Suppressor macrophage treated with lipopolysaccharide for 4 hours (primary cell): ENCODE results near the gene BMP7.
A peak's percentile ranks its signal among the peaks of the same experiment; 100 is the strongest.
"Not testable (repeated sequence)": the region's sequence is repeated elsewhere in the genome, so short reads cannot be mapped to it uniquely, and the experiment has no call there.

Experiments used
- DNase-seq: peaks from one replicate; pipeline ENCODE4 v3.0.0-alpha.2; 2020

Gene BMP7

DNA sequence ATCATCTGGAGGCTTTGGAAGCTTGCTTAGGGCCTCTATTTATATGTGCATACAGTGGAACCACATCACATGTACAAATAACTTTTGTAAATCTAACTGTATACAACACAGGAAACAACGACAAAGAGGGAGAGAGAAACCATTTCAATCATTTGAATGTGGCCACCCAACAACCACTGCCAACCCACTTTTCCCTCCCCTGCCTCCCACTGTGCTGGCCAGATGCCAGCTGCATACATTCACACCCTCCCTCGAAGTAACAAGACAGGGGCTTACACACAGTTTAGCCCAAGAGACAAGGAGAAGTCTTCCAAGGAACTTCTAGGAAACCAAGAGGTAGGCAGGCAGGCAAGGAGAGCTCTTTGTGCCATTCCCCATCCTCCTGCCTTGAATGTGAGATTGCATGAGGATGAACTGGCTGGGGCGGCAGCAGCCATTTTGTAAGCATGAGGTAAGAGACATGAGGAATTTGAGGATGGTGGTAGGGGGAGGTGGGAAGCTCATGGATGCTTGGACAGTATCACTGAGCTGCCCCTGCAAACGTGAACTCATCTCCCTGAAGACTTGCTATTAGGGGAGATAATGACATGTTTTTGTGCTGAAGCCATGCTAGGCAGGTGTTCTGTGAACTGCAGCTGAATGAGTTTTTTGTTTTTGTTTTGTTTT is 18.2 kb downstream of the BMP7 start:
- DNase-seq, result no peak

DNA sequence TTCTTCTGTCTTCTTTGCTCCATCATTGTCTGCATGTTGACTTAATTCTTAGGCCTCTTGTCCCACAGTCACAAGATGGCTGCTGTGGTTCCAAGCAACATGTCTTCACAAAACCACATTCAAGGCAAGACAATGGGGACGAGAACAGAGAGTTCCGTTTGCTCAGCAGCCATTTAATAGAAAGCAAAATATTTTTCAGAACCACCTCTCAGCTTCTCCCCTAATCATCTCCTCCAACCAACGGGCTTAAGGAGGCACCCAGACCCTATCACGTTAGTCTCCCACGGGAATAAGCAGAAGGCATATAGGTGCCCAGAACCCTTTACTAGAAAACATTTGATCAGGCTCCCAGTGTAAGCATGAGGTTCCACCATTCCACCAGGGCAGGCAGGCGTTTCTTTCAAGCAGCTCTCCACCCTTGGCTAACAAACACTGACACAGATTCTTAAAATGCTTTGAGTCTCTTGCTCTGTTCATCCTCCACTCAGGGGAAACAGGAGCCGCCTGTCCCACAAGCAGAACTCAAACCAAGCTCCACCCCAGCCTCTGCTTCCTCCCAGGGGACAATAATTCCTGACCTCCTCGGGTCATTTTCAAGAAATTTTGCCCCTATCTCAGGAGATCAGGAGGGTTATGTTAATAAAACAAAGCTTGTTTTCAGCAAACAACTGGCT is 19.0 kb downstream of the BMP7 start:
- DNase-seq, result no peak

DNA sequence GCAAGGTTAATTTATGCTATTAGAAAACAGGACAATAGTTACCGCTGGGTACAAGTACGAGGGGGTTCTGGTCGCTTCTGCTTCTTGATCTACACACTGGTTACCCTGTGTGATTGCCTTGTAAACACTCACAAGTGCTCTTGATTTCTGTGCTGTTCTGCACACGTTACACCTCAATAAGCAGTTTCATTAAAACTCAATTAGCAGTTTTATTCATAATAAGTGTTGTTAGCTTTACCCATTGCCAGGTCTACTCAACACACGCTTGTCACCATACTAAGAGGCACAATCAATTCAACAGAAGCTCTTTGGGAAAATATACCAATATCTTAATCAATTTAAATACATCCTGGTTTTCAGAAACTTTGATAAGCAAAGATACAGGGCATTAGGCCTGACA is 20.4 kb downstream of the BMP7 start:
- no peak for DNase-seq

DNA sequence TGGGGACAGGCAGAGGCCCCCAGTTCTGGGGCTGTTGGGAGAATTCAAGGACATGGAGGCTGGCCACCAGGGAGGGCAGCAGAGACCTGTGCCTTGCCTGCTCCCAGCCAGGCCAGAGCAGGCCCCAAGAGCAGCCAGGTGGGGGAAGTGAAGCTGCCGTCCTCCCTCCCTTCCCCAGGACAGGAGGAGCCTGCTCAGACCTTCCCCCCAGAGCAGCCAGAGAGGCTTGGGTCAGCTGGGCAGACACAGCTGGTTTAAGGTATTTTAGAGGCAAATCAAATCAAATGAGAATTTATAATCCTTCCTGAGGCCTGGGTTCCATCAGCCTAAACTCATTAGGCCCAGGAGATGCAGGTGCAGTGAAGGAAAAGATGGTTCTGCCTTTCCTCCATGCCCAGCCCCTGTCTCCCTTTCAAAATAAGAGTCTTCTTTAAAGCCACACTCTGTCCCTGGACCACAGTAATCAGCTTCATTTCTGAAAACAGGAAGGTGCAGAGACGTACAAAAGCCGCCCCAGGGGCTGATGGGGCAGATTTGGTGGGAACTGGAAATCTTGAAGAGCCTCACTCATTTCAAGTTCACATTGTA is 21.7 kb downstream of the BMP7 start:
- no peak for DNase-seq

DNA sequence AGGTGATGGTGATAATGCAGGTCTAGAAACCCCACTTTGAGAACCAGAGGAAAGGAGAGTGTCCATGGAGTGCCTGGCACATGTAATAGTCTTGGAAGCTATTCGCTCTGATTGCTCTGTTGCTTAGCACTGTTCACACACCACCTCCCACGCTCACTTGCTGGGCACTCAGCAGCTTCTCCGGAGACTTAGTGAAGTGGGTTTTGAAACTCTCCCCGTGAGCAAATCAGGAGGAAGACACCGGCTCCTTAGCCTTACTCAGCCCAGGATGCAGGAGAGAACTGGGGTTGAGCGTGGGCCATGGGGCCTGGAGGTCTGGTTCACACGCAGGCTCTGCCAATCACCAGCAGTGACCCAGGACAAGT is 22.2 kb downstream of the BMP7 start:
- DNase-seq, result no peak

DNA sequence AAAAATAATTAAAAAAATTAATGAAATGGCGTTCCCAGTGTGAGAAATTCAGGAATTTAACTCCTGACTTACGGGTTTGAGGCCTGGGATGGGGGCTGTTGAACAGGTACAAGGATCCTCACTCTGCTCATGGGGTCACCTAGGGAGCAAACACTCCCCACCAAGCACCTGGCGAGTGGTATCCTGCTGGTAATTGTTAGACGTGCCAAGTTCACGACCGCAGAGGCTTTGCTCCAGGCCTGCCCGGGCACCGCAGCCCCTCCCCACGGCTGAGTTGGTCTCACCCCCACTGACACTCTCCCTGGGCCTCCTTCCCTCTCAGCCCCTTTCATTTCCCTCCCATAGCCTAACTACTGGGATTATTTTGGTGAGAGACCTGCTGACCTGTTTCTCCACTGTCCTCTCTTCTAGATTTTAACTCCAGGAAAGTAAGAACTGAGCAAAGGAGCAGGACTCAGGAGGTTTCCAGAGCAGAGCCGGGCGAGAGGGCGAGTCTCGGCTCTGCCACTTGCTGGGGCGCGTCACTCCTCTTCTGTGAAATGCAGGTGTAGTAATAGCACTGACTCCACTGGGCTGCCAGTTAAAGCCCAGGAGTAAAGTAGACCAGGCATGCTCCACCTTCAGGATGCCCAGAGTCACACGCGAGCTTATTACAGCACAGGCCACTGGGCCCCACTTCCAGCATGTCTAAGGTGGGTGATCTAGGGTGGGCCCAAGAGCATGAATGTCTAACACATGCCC is 22.8 kb downstream of the BMP7 start:
- no peak for DNase-seq

DNA sequence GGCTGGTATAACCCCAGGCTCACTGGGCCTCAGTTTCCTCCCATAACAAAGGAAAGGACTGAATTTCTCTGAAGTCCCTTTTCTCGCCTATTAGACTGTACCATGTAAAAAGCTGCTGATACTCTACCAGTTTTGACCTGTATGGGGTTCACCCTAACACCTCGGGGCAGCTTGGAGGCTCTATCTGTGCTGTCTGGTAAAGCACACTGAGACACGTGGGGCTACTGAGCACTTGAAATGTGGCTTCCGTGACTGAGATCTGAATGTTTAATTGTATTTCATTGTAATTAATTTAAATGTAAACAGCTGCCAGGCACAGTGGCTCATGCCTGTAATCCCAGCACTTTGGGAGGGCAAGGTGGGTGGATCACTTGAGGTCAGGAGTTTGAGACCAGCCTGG is 24.0 kb downstream of the BMP7 start:
- no peak for DNase-seq

DNA sequence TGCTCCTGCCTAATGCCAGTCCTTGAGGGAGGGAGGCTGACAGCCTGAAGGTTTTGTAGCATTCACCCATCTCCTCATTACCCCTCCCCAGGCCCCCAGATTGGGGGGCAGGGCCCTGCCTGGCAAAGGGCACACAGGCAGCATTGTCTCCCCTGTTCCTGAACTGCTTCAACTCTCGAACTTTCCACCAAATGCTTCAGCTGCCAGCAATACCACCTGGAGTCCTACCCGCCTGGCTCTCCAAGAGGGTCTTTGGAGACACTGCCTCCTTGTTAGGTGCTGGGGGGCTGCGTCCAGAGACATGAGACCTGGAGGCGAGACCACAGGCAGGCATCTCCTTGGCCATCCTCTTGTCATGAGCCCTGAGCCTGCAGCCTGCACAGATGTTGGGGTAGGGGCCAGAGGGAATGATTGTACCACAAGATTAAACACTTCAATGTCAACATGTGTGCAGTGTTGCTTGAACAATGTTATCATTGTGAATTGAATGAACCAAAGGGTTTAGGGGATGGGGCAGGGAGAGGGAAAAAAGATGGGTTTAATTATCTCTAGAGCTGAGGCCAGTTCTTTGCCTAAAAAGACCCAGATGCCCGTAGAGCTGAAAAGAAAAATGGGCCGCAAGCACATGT is 25.0 kb downstream of the BMP7 start:
- DNase-seq, result no peak

DNA sequence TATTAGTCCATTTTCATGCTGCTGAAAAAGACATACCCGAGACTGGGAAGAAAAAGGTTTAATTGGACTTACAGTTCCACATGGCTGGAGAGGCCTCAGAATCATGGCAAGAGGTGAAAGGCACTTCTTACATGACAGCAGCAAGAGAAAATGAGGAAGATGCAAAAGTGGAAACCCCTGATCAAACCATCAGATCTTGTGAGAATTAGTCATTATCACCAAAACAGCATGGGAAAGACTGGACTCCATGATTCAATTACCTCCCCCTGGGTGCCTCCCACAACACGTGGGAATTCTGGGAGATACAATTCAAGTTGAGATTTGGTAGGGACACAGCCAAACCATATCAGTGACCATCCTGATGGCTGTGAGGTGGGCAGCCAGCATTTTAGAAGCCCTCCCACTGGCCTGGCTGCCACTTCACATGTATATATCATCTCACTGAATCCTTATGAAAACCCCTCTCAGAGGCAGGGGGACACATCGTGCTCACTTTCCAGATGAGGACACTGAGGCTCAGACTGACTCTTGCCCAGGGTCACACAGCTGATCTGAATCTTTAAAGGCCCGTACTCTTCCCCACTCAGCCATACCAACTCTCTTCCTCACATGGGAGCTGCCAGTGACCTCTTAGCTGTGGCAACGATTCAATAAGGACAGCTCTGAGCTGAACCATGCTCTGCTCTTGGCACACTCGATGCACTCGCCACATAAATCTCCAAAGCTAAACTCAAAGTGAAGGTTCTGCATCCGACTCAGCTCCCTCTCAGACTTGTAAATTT is 25.7 kb downstream of the BMP7 start:
- DNase-seq, result peak; percentile 34

DNA sequence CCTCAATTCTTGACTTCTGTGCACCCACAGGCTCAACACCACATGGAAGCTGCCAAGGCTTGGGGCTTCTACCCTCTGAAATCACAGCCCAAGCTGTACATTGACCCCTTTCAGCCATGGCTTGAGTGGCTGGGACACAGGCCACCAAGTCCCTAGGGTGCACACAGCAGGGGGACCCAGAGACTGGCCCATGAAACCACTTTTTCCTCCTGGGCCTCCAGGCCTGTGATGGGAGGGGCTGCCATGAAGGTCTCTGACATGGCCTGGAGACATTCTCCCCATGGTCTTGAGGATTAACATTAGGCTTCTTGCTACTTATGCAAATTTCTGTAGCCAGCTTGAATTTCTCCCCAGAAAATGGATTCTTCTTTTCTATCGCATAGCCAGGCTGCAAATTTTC is 26.7 kb downstream of the BMP7 start:
- DNase-seq, result not testable (repeated sequence)

DNA sequence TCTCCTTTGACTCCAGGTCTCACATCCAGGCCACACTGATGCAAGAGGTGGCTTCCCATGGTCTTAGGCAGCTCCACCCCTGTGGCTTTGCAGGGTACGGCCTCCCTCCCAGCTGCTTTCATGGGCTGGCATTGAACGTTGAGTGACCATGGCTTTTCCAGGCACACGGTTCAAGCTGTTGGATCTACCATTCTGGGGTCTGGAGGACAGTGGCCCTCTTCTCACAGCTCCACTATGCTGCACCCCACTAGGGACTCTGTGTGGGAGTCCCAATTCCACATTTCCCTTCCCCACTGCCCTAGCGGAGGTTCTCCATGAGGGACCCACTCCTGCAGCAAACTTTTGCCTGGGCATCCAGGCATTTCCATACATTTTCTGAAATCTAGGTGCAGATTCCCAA is 27.1 kb downstream of the BMP7 start:
- not testable (repeated sequence) for DNase-seq

DNA sequence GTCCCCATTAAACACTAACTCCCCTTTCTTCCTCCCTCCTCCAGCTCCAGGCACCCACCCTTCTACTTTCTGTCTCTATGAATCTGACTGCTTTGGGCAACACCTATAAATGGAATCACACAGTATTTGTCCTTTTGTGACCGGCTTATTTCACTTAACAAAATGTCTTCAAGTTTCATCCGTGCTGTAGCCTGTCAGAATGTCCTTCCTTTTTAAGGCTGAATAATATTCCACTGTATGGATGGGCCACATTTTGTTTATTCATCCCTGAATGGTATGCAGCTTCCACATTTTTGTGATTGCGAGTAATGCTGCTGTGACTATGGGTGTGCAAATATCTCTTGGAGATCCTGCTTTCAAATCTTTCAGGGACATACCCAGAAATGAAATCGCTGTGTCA is 28.4 kb downstream of the BMP7 start:
- no peak for DNase-seq

DNA sequence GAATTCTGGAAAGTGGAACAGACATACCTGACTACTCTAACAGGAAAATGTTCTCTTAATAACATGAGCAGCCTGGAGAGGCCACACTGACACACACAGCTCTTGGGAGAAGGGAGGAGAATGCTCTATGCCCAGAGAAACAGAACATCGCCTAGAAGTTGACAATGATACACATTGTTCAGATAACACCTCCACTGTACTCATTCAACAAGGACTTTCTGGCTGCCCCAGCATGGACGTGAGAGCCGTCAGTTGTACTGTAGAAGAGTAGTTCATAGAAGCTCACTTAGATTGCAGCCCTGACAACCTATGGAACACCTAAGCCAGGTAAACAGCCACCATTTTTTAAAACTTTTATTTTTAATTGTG is 28.9 kb downstream of the BMP7 start:
- no peak for DNase-seq

DNA sequence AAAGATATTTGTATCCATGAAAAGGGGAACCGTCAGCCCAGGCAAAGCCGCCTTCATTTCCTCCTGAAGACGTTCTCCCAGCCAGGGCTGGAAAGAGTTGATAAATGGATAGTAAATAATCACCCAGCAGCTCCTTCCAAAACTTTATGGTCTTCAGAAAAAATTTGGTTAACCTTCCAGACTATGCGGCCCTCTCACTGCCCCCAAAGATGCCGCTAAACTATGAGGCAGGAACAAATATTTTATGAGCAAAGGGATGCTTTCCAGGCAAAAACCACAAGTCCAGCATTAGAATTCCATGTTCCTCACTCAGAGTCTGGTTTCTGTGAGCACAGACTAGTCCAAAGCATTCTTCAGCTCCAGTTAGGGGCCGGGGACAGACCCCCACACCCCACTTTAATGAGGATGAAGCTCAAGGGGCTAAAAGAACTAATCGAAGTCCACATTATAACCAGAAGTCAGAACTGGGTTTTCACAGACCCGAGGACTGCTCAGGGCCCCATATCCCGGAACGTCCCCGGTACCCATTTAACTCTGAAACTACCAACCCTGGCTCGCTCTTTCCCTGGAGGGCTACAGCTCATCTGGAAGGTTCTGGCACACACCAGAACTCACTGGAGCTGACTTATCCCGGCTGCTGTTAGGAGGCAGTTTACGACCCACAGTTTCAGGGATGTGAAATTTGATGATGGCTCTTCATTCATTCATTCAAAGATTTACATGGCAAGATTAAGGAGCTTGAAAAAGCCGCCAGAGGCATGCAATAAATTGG is 29.4 kb downstream of the BMP7 start:
- no peak for DNase-seq

DNA sequence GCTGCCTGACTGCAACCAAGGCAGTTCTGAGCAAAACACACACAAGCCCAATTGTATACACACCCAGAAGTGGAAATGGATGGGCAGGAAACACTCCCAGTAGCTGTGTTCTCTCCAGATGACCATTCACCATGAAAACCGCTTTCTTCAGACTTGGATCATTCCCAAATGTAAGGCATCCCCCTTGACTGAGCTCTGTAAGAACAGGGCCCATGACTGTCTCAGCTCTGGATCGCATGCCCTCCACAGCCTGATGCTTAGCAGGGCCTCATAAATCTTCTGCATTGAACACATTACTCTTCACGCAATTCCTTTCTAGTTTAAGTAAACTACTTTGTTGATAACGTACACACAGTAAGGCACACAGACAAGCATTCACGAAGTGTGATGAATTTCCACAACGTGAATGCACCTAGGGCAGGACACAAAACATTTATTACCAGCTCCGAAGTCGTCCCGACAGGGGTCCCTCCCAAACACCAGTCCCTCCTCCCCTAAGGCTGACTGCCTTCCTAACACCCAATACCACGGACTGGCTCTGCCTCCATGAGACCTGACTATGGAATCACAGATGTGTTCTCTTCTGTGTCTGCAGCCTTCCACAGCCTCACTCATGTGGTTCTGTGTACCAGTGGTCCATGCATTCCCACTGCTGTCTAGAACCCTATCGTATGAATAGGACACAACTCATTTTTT is 31.7 kb downstream of the BMP7 start:
- no peak for DNase-seq

DNA sequence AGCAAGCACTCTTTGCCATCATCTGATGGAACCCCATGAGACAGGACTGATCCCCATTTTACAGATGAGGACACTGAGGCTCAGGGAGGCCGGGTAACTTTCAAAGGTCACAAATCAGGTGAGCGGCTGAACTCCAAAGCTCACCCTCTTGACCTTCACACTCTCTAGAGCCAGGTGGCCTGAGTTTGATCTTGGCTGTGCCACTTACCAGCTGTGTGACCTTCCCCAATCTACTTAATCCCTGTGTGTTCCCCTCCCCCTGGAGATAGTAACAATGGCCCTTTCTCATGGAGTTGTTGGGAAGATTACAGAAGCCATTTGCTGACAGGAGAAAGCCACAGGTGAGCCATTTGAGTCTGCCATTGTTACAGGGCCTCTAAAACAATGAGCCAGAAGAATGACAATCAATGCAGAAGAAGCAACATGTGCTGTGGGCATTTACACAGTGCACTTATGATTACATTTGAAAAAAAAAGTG is 34.5 kb downstream of the BMP7 start:
- no peak for DNase-seq

DNA sequence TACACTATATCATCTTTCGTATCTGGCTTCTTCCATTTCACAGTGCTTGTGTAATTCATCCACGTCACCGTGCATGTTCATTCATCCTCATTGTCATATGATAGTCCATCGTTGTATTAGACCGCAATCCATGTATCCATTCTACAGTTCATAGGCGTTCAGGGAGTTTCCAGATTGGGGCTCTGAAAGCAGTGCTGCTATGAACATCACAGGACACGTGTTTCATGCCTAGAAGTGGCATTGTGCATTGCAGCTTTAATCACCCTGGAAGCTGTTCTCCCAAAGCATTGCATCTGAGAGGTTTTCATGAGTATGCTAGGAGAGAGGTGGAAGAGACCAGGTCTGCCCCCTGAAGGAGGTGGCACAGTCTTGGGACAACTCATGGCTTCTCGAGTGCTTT is 35.3 kb downstream of the BMP7 start:
- no peak for DNase-seq

DNA sequence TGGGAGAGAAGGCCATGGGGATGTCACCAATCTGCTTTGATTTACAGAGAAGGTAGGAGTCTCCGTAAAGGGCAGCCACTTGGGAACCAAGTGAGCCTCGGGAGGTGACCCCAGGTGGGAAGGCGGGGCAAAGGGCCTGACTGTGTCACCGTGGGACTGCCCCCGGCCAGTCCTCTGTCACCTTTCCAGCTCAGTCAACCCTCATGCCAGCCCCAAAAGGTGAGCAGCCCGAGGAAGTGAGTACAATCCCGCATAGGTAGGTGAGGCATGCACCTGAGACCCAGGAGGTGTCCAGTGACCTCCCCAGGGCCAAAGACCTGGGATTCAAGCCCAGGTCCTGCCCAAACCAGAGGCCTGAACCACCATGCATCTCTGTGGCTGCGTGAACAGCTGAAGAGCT is 36.2 kb downstream of the BMP7 start:
- no peak for DNase-seq

DNA sequence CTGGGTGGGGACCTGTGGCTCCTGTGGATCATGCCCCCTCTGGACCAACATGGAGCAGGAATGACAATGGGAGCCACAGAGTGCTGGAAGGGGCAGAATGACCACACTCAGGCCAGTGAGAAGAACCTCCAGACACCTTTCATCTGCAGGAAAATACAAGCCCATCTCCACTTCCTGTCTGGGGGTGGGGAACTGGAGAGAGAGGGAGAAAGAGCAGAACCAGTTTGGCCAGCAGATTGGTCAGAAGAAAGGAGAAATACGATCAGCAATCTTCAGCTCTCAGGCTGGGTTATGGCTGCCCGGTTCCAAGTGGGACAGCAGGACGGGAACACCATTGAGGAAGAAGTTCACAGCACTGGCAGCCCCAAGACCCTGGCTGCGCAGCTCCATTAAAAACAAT is 37.0 kb downstream of the BMP7 start:
- no peak for DNase-seq

DNA sequence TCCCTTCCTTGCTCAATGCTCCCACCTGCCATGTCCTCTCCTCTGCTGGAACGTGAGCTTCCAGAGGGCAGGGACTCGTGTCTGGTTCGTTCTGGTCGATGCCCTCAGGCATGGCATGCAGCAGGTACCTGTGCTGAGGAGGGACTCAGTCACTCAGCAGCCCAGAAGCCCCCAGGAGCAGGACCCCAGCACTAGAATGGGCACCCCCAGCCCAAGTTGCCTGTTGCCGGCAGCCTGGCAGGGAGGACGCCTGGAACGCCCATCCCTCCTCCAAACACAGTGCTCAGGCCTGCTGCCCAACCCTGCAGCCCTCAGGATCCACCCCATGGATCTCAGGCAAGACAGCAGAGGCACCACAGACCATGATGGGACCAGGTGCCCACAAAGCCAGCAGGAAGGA is 40.6 kb downstream of the BMP7 start:
- DNase-seq, result no peak

DNA sequence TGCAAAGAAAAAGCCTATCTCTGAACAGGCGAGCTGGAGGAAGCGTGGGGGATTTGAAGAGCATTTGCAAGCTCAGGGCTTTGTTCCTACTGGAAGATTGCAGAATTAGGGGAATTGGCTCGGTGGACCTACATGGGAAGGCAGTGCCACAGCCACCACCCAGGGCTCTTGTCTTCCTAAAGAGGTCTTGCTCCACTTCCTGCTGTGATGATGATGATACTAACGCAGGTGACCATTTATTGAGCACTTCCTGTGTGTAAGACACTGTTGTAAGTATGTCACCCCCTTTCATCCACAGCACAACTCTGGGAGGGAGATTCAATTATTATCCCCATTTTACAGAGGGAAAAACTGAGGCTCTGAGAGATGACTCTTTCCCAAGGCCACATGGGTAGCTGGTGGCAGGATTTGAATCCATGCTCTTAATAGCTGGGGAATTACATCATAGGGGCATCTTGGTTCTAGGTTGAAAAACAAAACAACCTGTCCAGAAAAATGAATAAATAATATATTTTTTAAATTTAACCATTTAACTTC is 41.2 kb downstream of the BMP7 start:
- DNase-seq, result no peak
